A673 (cell line): Measurements from ENCODE around the gene ZDHHC1. TPM values are rescaled to one million over a fixed set of nuclear protein-coding genes. Genes with fewer than 3 reads are reported as not detected.
"Not testable (repeated sequence)": the region's sequence is repeated elsewhere in the genome, so short reads cannot be mapped to it uniquely, and the experiment has no call there.

Experiments
- BruUV-seq: library from RNA; stranded (reverse); fragments of 400-500 nt; replicated peaks from 2 replicates; lab custom pipeline; 2021; lab: Mats Ljungman, UMichigan
- CTCF ChIA-PET: fragments of 300-600 bp; sonication (Branson Sonifier 250); formaldehyde crosslinking; loops from one replicate; lab custom pipeline; 2022; ENCODE audit warnings: antibody characterized with exemption; lab: Charles Lee
- POLR2A ChIA-PET: fragments of 300-600 bp; sonication (Branson Sonifier 250); formaldehyde crosslinking; loops from one replicate; lab custom pipeline; 2022; ENCODE audit warnings: antibody characterized with exemption; ENCODE audit not compliant: low non-redundant PET; lab: Charles Lee
- DNase-seq: peaks from one replicate; pipeline ENCODE4 v3.0.0-alpha.2; 2015; ENCODE audit warnings: low spot score
- H3K27ac ChIP-seq: fragments of 200-600 bp; sonication (generic); 2 replicates; pipeline ENCODE4 v1.5.1; 2016; ENCODE audit warnings: mixed run types, low read depth, mild to moderate bottlenecking, mixed read lengths, antibody characterized with exemption, low read length; ENCODE audit not compliant: poor library complexity, severe bottlenecking
- H3K27me3 ChIP-seq: fragments of 200-600 bp; sonication (generic); replicated peaks from 2 replicates; pipeline ENCODE4 v1.6.1; 2017; ENCODE audit warnings: mixed run types, low read depth, mild to moderate bottlenecking, mixed read lengths, antibody characterized with exemption, low read length; ENCODE audit not compliant: insufficient read depth, poor library complexity
- H3K36me3 ChIP-seq: fragments of 200-600 bp; sonication (generic); 2 replicates; pipeline ENCODE4 v1.6.1; 2016; ENCODE audit warnings: mixed run types, mild to moderate bottlenecking, mixed read lengths, antibody characterized with exemption, low read length; ENCODE audit not compliant: insufficient read depth, poor library complexity, severe bottlenecking
- H3K4me1 ChIP-seq: fragments of 200-600 bp; sonication (generic); 2 replicates; pipeline ENCODE4 v1.6.1; 2017; ENCODE audit warnings: mixed run types, mild to moderate bottlenecking, mixed read lengths, antibody characterized with exemption, low read length; ENCODE audit not compliant: insufficient read depth, poor library complexity, severe bottlenecking
- H3K4me3 ChIP-seq: fragments of 200-600 bp; sonication (generic); 2 replicates; pipeline ENCODE4 v1.5.1; 2016; ENCODE audit warnings: low read depth, mixed run types, mild to moderate bottlenecking, mixed read lengths, low read length; ENCODE audit not compliant: poor library complexity, severe bottlenecking
- H3K9me3 ChIP-seq: fragments of 200-600 bp; sonication (generic); 2 replicates; pipeline ENCODE4 v1.6.1; 2016; ENCODE audit warnings: mixed run types, low read depth, mild to moderate bottlenecking, mixed read lengths, antibody characterized with exemption, low read length; ENCODE audit not compliant: poor library complexity, severe bottlenecking
- EZH2 ChIP-seq: fragments of 200-600 bp; sonication (generic); IDR thresholded peaks from 2 replicates; pipeline ENCODE4 v1.6.1; 2017; ENCODE audit warnings: borderline replicate concordance, low read depth, mild to moderate bottlenecking, mixed read lengths, antibody characterized with exemption, low read length; ENCODE audit not compliant: poor library complexity, severe bottlenecking
- intact Hi-C: fragments of 100-400 bp; cut with micrococcal nuclease; formaldehyde crosslinking; loops from one replicate; pipeline ENCODE4 v1.10.0; 2022; ENCODE audit not compliant: unreplicated experiment
- total RNA-seq: library from RNA; stranded (reverse); gene quantifications from 2 replicates; pipeline ENCODE4 v1.2.3, GENCODE V29; 2021
- TF ChIP-seq, protein P1 (sequence below): fragments of 300-800, 200-600 bp; sonication (generic); conservative IDR thresholded peaks from 2 replicates; pipeline ENCODE4 v1.5.1; 2017; ENCODE audit warnings: low read depth, mild to moderate bottlenecking, antibody characterized with exemption, low read length, moderate library complexity, mixed read lengths

ZDHHC1 gene
- total RNA-seq, 1 experiment from 2014 or later: 5.3 TPM

DNA sequence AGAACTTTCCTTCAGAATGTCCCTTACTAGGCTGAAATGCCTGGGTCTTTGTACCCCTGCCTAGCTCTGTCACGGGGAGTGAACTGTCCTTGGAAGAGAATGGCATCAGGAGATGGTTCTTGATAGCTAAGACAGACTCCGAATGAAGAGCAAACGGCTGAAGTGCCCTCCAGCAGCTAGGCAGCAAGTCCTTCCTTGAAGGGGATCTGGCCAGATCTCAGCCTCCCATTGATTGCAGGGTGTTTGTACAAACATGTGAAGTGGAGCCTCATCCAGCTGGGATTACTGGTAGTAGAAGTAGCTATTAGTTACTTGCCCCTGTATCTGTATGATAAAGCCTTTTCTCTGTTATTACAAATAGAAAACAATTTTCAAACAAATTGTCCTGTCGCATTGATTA lies 58.7 kb downstream of the ZDHHC1 start:
- Histone ChIP-seq H3K4me1 (no peaks in the 10 kb centered on the region), H3K4me3 (no peak overlapping the region), H3K27me3 (no peaks in the 10 kb centered on the region), H3K9me3 (no peaks in the 10 kb centered on the region), H3K27ac (no peak overlapping the region), H3K36me3 (no peaks in the 10 kb centered on the region)
- intact Hi-C loops: no loop called here
- TF ChIP-seq, protein P1, sequence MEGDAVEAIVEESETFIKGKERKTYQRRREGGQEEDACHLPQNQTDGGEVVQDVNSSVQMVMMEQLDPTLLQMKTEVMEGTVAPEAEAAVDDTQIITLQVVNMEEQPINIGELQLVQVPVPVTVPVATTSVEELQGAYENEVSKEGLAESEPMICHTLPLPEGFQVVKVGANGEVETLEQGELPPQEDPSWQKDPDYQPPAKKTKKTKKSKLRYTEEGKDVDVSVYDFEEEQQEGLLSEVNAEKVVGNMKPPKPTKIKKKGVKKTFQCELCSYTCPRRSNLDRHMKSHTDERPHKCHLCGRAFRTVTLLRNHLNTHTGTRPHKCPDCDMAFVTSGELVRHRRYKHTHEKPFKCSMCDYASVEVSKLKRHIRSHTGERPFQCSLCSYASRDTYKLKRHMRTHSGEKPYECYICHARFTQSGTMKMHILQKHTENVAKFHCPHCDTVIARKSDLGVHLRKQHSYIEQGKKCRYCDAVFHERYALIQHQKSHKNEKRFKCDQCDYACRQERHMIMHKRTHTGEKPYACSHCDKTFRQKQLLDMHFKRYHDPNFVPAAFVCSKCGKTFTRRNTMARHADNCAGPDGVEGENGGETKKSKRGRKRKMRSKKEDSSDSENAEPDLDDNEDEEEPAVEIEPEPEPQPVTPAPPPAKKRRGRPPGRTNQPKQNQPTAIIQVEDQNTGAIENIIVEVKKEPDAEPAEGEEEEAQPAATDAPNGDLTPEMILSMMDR: no peak
- no peak for TF ChIP-seq EZH2
- no peak for DNase-seq
- CTCF ChIA-PET: interaction anchor here (0.6 kb wide), 1 partner anchor 36 kb away, joined by 3 read pairs; the partner anchor contains the start of gene TPPP3
- POLR2A ChIA-PET: no interaction called here
- no TSS peak for BruUV-seq

DNA sequence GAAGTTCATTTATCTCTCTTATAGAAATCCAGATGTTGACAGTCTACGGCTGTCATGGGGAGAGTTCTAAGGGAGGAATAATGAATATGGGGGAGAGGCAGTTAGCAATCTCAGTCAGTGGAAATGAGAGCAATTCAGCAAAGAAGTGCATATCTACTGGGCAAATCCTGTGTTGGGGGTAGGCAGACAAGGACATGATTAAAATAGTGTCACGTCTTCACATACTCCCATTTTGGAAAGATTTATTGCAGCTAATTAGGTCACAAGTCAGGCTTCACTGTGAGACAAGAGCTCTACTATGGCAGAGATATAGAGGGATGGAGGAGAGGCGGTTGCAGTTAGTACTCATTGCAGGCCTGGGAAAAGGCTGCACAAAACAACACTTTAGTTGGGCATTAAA lies 59.9 kb downstream of the ZDHHC1 start:
- ChIA-PET CTCF (no interaction called here), POLR2A (no interaction called here)
- Histone ChIP-seq H3K4me1 (no peaks in the 10 kb centered on the region), H3K36me3 (no peaks in the 10 kb centered on the region), H3K27me3 (no peaks in the 10 kb centered on the region), H3K27ac (no peak overlapping the region), H3K9me3 (no peaks in the 10 kb centered on the region), H3K4me3 (no peak overlapping the region)
- no TSS peak for BruUV-seq
- no peak for TF ChIP-seq EZH2
- TF ChIP-seq, protein P1: no peak
- intact Hi-C loops: no loop called here
- DNase-seq: no peak

DNA sequence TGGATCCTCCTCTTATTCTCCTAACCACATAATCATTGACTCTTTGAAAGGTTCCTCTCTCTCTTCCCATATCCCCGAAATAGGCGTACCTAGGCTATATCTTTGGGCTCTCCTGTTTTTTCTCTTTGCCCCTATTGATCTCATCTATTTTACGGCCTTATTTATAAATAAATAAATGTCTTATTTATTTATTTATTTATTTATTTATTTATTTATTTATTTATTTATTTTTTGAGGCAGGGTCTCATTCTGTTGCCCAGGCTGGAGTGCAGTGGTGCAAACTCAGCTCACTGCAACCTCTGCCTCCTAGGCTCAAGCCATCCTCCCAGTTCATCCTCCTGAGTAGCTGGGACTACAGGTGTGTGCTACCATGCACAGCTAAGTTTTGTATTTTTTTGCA lies 63.8 kb downstream of the ZDHHC1 start:
- POLR2A ChIA-PET: not testable (repeated sequence)

DNA sequence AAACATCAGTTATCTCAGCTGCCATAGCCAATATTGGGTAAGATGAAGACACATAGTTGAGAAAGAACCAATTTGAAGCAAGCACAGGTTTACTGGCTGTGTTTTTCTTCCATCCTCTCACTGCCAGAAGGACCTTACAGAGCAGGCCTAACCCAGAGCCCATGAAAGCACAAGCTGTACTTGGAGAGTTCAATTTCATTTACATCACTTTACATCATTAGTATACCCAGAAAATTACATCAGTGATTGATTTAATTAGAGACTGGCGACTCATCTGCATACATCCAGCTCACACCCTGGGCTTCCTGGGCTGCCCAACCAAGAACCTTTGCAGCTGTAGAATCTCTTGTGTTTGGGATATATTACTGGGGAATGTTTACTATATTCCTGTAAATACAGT lies 66.0 kb downstream of the ZDHHC1 start:
- BruUV-seq: no TSS peak
- Histone ChIP-seq H3K4me3 (no peak overlapping the region), H3K27me3 (no peaks in the 10 kb centered on the region), H3K27ac (no peak overlapping the region), H3K9me3 (no peaks in the 10 kb centered on the region), H3K4me1 (no peaks in the 10 kb centered on the region), H3K36me3 (no peaks in the 10 kb centered on the region)
- intact Hi-C loops: no loop called here
- ChIA-PET POLR2A (no interaction called here), CTCF (no interaction called here)
- DNase-seq: no peak
- TF ChIP-seq, protein P1: no peak
- no peak for TF ChIP-seq EZH2

More for the DNA sequence above, 63.8 kb downstream of the ZDHHC1 start:
- H3K4me1 ChIP-seq, H3K4me3 ChIP-seq, H3K36me3 ChIP-seq, H3K27me3 ChIP-seq, CTCF ChIA-PET, BruUV-seq, intact Hi-C loops, H3K9me3 ChIP-seq, DNase-seq, H3K27ac ChIP-seq: not testable (repeated sequence)
